Measurements from ENCODE around the gene FGF10. TPM values are rescaled to one million over a fixed set of nuclear protein-coding genes. Genes with fewer than 3 reads are reported as not detected.

FGF10 gene
- total and polyA plus RNA-seq, 2 donors (not counting 1 experiment from before 2014, with no cell fraction given) = 0.58 to 154 TPM

GRCh38 chr5:44266882-44267576 lies 122.2 kb downstream of the FGF10 start:
- H3K27ac ChIP-seq (ENCODE audit: insufficient read depth, low read length) = no peak overlapping the region
- H3K36me3 ChIP-seq (ENCODE audit: control insufficient read depth, insufficient read depth, low read length) = no peaks in the 10 kb centered on the region
- H3K9ac ChIP-seq (ENCODE audit: insufficient read depth, low read length) = no peak overlapping the region
- no peak overlapping the region for H3K4me2 ChIP-seq (ENCODE audit: extremely low read depth, insufficient read depth, low read length)
- DNase-seq (ENCODE audit: low read depth in 2 of 2) = no peak
- H3K9me3 ChIP-seq (ENCODE audit: control insufficient read depth, insufficient read depth, low read depth, low read length) = no peaks in the 10 kb centered on the region
- no peak overlapping the region for H2AFZ ChIP-seq (ENCODE audit: low read length)
- no peak overlapping the region for H3K4me3 ChIP-seq (replicated peaks in 1 of 4; ENCODE audit: control extremely low read depth in 1 of 4, insufficient read depth in 1 of 4, low read depth in 3 of 4, low read length in 4 of 4)
- no peak for TF ChIP-seq CTCF (conservative IDR thresholded peaks at IDR 0.05 in 1 of 2, IDR thresholded peaks at IDR 0.05 in 1 of 2; ENCODE audit: low read depth in 1 of 2, low read length in 2 of 2)
- TF ChIP-seq EZH2 (IDR thresholded peaks at IDR 0.05; ENCODE audit: low read length, missing control alignments) = no peak
- H3K79me2 ChIP-seq (ENCODE audit: control insufficient read depth, insufficient read depth, low read length) = no peaks in the 10 kb centered on the region
- no peaks in the 10 kb centered on the region for H3K27me3 ChIP-seq (ENCODE audit: control insufficient read depth, insufficient read depth, low read length)
- H3K4me1 ChIP-seq (ENCODE audit: control insufficient read depth, extremely low read depth, insufficient read depth, low read length) = no peaks in the 10 kb centered on the region
- no peaks in the 10 kb centered on the region for H4K20me1 ChIP-seq (ENCODE audit: control insufficient read depth, extremely low read depth, insufficient read depth, low read length)

GRCh38 chr5:44265713-44266112 lies 123.5 kb downstream of the FGF10 start:
- TF ChIP-seq EZH2 (IDR thresholded peaks at IDR 0.05; ENCODE audit: low read length, missing control alignments) (no peak), CTCF (conservative IDR thresholded peaks at IDR 0.05 in 1 of 2, IDR thresholded peaks at IDR 0.05 in 1 of 2; ENCODE audit: low read depth in 1 of 2, low read length in 2 of 2) (no peak)
- no peaks in the 10 kb centered on the region for H4K20me1 ChIP-seq (ENCODE audit: control insufficient read depth, extremely low read depth, insufficient read depth, low read length)
- no peaks in the 10 kb centered on the region for H3K27me3 ChIP-seq (ENCODE audit: control insufficient read depth, insufficient read depth, low read length)
- H3K9ac ChIP-seq (ENCODE audit: insufficient read depth, low read length) = no peak overlapping the region
- no peak overlapping the region for H3K4me3 ChIP-seq (replicated peaks in 1 of 4; ENCODE audit: control extremely low read depth in 1 of 4, insufficient read depth in 1 of 4, low read depth in 3 of 4, low read length in 4 of 4)
- DNase-seq (ENCODE audit: low read depth in 2 of 2) = no peak
- no peaks in the 10 kb centered on the region for H3K4me1 ChIP-seq (ENCODE audit: control insufficient read depth, extremely low read depth, insufficient read depth, low read length)
- no peaks in the 10 kb centered on the region for H3K79me2 ChIP-seq (ENCODE audit: control insufficient read depth, insufficient read depth, low read length)
- H3K9me3 ChIP-seq (ENCODE audit: control insufficient read depth, insufficient read depth, low read depth, low read length) = no peaks in the 10 kb centered on the region
- no peak overlapping the region for H3K4me2 ChIP-seq (ENCODE audit: extremely low read depth, insufficient read depth, low read length)
- no peaks in the 10 kb centered on the region for H3K36me3 ChIP-seq (ENCODE audit: control insufficient read depth, insufficient read depth, low read length)
- no peak overlapping the region for H3K27ac ChIP-seq (ENCODE audit: insufficient read depth, low read length)
- no peak overlapping the region for H2AFZ ChIP-seq (ENCODE audit: low read length)

- Histone ChIP-seq H3K9ac (ENCODE audit: insufficient read depth, low read length) (no peak overlapping the region), H3K4me3 (replicated peaks in 1 of 4; ENCODE audit: control extremely low read depth in 1 of 4, insufficient read depth in 1 of 4, low read depth in 3 of 4, low read length in 4 of 4) (no peak overlapping the region), H2AFZ (ENCODE audit: low read length) (no peak overlapping the region), H3K4me1 (ENCODE audit: control insufficient read depth, extremely low read depth, insufficient read depth, low read length) (no peaks in the 10 kb centered on the region), H3K36me3 (ENCODE audit: control insufficient read depth, insufficient read depth, low read length) (no peaks in the 10 kb centered on the region), H3K4me2 (ENCODE audit: extremely low read depth, insufficient read depth, low read length) (no peak overlapping the region), H3K79me2 (ENCODE audit: control insufficient read depth, insufficient read depth, low read length) (no peaks in the 10 kb centered on the region), H3K27me3 (ENCODE audit: control insufficient read depth, insufficient read depth, low read length) (no peaks in the 10 kb centered on the region), H4K20me1 (ENCODE audit: control insufficient read depth, extremely low read depth, insufficient read depth, low read length) (no peaks in the 10 kb centered on the region), H3K9me3 (ENCODE audit: control insufficient read depth, insufficient read depth, low read depth, low read length) (no peaks in the 10 kb centered on the region), H3K27ac (ENCODE audit: insufficient read depth, low read length) (no peak overlapping the region)
- no peak for DNase-seq (ENCODE audit: low read depth in 2 of 2)
- no peak for TF ChIP-seq CTCF (conservative IDR thresholded peaks at IDR 0.05 in 1 of 2, IDR thresholded peaks at IDR 0.05 in 1 of 2; ENCODE audit: low read depth in 1 of 2, low read length in 2 of 2)
- no peak for TF ChIP-seq EZH2 (IDR thresholded peaks at IDR 0.05; ENCODE audit: low read length, missing control alignments)
Measured at GRCh38 chr5:44260793-44261192, 128.4 kb downstream of the FGF10 start.

All from fibroblast of lung (primary cell).